Effector memory CD8-positive, alpha-beta T cell (primary cell): ENCODE results near the gene ZSWIM9.

Experiments used
- ATAC-seq: fragments of 150-1000 bp; cut with Tn5 transposase; replicated peaks from 2 replicates; pipeline ENCODE4 v1.10.0; 2021; ENCODE audit warnings: mild to moderate bottlenecking, moderate library complexity
- DNase-seq, 3 experiments: peaks; one replicate each; pipeline ENCODE4 v3.0.0; 2021
- H3K27ac Mint-ChIP-seq, 2 donors: one replicate each; pipeline ENCODE4 v1.8.0; 2022; ENCODE audit warnings: mild to moderate bottlenecking in 2 of 2, mixed read lengths in 2 of 2, moderate library complexity in 2 of 2
- H3K27me3 Mint-ChIP-seq, 2 donors: one replicate each; pipeline ENCODE4 v1.8.0; 2022; ENCODE audit warnings: mixed read lengths in 2 of 2
- H3K36me3 Mint-ChIP-seq: one replicate; pipeline ENCODE4 v1.8.0; 2022; ENCODE audit warnings: mild to moderate bottlenecking, moderate library complexity, mixed read lengths; ENCODE audit not compliant: insufficient read depth
- H3K4me1 Mint-ChIP-seq, 2 donors: one replicate each; pipeline ENCODE4 v1.8.0; 2022; ENCODE audit warnings: low read depth in 2 of 2, mixed read lengths in 2 of 2
- H3K4me3 Mint-ChIP-seq, 2 donors: one replicate each; pipeline ENCODE4 v1.8.0; 2022; ENCODE audit warnings: mild to moderate bottlenecking in 2 of 2, mixed read lengths in 2 of 2, moderate library complexity in 2 of 2
- H3K9me3 Mint-ChIP-seq, 2 donors: one replicate each; pipeline ENCODE4 v1.8.0; 2022; ENCODE audit warnings: mixed read lengths in 2 of 2
- total RNA-seq, 9 experiments: gene quantifications; one replicate each; lab custom pipeline; 2026; lab: John Stamatoyannopoulos, UW

Gene ZSWIM9
- total RNA-seq = 1.2 to 6.2 (median 4.7) reads per million in 9 experiments

DNA sequence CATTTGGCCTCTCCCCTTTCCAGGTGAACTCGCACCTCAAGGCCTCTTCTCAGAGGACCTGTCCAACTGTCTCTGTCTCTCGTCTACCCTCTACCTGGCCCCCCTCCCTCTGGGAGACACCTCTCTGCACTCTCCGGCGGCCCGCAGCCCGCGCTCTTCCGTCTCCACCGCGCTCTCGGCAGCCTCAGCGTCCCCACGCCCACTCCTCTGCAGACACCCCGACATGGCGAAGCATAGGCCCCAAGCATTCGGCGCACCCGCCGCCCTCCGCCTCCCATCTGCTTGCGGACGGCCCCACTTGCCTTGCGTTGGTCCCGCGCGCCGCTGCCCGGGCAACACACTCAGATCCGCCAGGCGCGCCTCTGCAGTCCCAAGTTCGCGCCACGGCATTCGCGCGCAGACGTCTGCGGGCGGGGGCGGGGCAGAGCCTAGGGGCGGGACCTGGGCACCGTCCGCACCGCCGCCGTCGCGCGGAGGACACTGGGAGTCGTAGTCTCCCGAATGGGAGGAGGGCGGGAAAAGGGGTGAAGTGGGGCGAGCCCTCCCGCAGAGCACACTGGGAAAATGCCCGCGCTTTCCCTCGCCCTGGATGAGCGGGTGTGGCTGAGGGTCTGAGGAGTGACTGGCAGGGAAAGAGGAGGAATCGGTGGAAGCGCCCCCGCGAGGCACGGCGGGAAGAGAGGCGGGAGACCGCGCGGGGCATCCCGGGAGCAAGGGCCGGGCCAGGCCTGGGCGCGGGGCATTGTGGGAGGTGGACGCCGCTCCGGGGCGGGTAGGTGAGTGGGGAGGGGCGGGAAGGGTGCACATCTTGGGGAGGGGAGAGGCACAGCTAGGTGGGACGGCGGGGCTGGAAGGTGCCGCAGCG lies at the start of gene ZSWIM9, which contains the start of gene LIG1:
ZSWIM9 (plus strand) TSS at position 742 of the 865 bp plus-strand sequence. CDS start 1,123 bp downstream, outside the sequence.
LIG1 (minus strand) TSS at position 406 of the 865 bp plus-strand sequence. CDS start 4,778 bp downstream, outside the sequence.
- DNase-seq (peak; percentile 85 to 91 (median 88)), ATAC-seq (peak; percentile 87)
- H3K36me3 Mint-ChIP-seq = peaks cover 24% of the 10 kb centered on the region
- peak within 1 kb of the TSS; percentile 84 to 93 for H3K27ac Mint-ChIP-seq
- H3K27me3 Mint-ChIP-seq = no peaks in the 10 kb centered on the region
- peaks cover 19 to 24% of the 10 kb centered on the region in 2 donors for H3K4me1 Mint-ChIP-seq
- H3K4me3 Mint-ChIP-seq = peak within 1 kb of the TSS; percentile 89 to 92
- no peaks in the 10 kb centered on the region for H3K9me3 Mint-ChIP-seq

GRCh38 chr19:48121066-48121465 lies 49.4 kb upstream of the ZSWIM9 start:
- H3K4me3 Mint-ChIP-seq = no peak overlapping the region
- no peak for DNase-seq
- H3K36me3 Mint-ChIP-seq = peaks cover 15% of the 10 kb centered on the region
- no peak overlapping the region for H3K27ac Mint-ChIP-seq
- H3K27me3 Mint-ChIP-seq = no peaks in the 10 kb centered on the region
- no peaks in the 10 kb centered on the region for H3K9me3 Mint-ChIP-seq
- ATAC-seq = no peak
- peaks cover 5 to 7% of the 10 kb centered on the region in 2 donors for H3K4me1 Mint-ChIP-seq

- H3K4me3 Mint-ChIP-seq = no peak overlapping the region
- H3K36me3 Mint-ChIP-seq = peaks cover 15% of the 10 kb centered on the region
- H3K27ac Mint-ChIP-seq = peak overlapping the region in 1 of 2 donors; percentile 29
- ATAC-seq = no peak
- H3K27me3 Mint-ChIP-seq = no peaks in the 10 kb centered on the region
- peaks cover 5 to 7% of the 10 kb centered on the region in 2 donors for H3K4me1 Mint-ChIP-seq
- no peak for DNase-seq
- no peaks in the 10 kb centered on the region for H3K9me3 Mint-ChIP-seq
Measured at GRCh38 chr19:48121909-48122371, 48.5 kb upstream of the ZSWIM9 start.

DNA sequence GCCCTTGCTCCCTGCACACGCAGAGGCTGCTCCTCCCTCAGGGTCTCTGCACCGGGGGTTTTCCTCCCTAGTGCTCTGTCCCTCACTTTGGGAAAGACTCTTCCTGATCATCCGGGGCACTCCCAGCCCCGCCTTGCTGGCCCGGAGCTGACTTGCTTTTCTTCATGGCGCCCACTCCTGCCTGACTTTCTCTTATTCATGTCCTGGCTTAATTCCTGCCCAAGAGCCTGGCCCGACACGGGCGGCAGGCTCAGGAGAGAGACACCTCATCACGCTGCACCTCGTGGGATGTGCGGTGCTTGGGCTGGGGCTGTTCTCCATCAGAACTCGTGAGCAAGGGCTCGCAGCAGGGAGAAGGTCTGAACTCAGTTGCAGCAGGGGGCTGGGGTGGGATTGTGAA lies 48.1 kb upstream of the ZSWIM9 start:
- Mint-ChIP-seq H3K4me3 (no peak overlapping the region), H3K27ac (no peak overlapping the region), H3K9me3 (no peaks in the 10 kb centered on the region), H3K27me3 (no peaks in the 10 kb centered on the region), H3K4me1 (peaks cover 5 to 7% of the 10 kb centered on the region in 2 donors), H3K36me3 (peaks cover 17% of the 10 kb centered on the region)
- ATAC-seq (no peak), DNase-seq (no peak)

DNA sequence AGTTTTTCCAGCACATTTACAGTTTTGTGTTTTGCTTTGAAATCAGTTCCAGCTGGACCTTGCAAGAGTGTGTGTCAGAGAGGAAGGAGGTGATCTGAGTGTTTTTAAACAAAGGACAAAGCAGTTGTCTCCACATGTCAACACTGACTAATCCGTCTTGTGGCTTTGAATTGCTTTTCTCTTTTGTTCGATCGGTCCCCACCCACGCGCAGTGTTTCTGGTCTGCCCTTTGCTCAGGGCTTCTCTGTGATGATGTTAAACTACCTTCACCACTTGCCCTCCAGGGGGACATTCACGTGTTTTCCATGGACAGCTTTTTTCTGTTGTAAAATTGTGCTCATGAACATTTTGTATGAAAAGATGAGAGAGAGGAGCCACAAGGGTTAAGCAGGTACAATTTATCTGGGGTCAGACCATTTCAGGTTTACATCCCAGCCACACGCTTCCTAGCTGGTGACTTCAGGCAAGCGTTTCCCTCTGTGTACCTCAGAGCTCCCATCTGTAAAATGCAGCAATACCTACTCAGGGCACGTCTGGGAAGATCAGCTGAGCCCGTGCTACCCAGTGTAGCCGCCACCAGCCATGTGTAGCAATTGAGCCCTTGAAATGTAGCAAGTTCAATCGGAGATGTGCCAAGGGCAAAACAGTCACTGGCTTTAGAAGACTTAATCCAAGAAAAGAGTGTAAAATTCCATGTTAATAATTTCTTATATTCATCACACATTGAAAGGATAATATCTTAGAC lies 46.4 kb upstream of the ZSWIM9 start:
- DNase-seq = no peak
- no peak for ATAC-seq
- Mint-ChIP-seq H3K27me3 (no peaks in the 10 kb centered on the region), H3K36me3 (peaks cover 19% of the 10 kb centered on the region), H3K4me1 (no peaks in the 10 kb centered on the region), H3K4me3 (no peak overlapping the region), H3K27ac (peak overlapping the region in 1 of 2 donors; percentile 20), H3K9me3 (peaks cover 0 to 2% of the 10 kb centered on the region in 2 donors)

- DNase-seq (no peak), ATAC-seq (no peak)
- Mint-ChIP-seq H3K27ac (no peak overlapping the region), H3K4me3 (no peak overlapping the region), H3K9me3 (peaks cover 0 to 2% of the 10 kb centered on the region in 2 donors), H3K27me3 (no peaks in the 10 kb centered on the region), H3K36me3 (peaks cover 41% of the 10 kb centered on the region), H3K4me1 (no peaks in the 10 kb centered on the region)
Measured at GRCh38 chr19:48127561-48127960, 42.9 kb upstream of the ZSWIM9 start.

DNA sequence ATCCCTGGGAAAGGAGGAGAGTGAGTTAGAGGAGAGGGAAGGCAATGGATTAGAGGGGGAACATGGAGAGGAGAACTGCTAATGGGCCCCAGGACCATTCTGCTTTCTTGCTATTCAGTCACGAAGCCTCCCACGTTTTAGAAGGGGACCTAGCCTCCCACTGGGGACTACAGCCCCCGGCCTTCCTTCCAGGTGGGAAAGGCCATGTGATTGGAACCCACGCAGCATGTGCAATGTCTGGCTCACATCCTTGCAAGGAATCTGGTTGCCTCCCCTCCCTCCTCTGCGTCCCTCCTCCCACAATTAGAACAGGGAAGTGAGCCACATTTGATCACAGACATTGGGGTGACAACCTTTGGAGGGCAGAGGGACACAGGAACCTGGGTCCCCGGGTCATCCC lies 37.4 kb upstream of the ZSWIM9 start:
- no peak for ATAC-seq
- no peaks in the 10 kb centered on the region for H3K9me3 Mint-ChIP-seq
- no peaks in the 10 kb centered on the region for H3K27me3 Mint-ChIP-seq
- DNase-seq = no peak
- peaks cover 26% of the 10 kb centered on the region for H3K36me3 Mint-ChIP-seq
- peaks cover 0 to 3% of the 10 kb centered on the region in 2 donors for H3K4me1 Mint-ChIP-seq
- peak overlapping the region in 1 of 2 donors; percentile 65 for H3K27ac Mint-ChIP-seq
- H3K4me3 Mint-ChIP-seq = no peak overlapping the region

DNA sequence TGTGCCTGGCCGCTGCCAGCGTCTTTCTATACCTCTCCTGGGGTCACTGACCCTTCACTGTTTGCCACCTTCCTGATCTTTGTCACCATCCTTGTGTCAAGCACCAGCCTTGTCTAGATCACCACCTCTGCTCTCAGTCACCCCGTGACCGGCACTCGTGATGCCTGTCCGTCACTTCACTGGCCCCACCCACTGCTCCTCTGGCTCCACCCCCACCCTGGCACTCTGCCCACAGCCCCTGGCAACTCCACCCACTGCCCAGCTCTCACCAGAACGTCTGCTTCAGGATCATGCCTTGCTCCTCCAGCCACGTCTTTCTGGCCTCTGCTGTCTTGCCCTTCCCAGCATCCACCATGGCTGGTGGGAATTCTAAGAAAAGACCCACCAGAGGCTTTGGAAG lies 35.1 kb upstream of the ZSWIM9 start:
- Mint-ChIP-seq H3K27ac (no peak overlapping the region), H3K4me1 (peaks cover 0 to 7% of the 10 kb centered on the region in 2 donors), H3K36me3 (peaks cover 17% of the 10 kb centered on the region), H3K9me3 (no peaks in the 10 kb centered on the region), H3K27me3 (no peaks in the 10 kb centered on the region), H3K4me3 (no peak overlapping the region)
- no peak for ATAC-seq
- no peak for DNase-seq

- Mint-ChIP-seq H3K36me3 (peaks cover 14% of the 10 kb centered on the region), H3K27me3 (no peaks in the 10 kb centered on the region), H3K4me3 (no peak overlapping the region), H3K27ac (no peak overlapping the region), H3K9me3 (no peaks in the 10 kb centered on the region), H3K4me1 (peaks cover 0 to 7% of the 10 kb centered on the region in 2 donors)
- ATAC-seq (no peak), DNase-seq (no peak)
Measured at GRCh38 chr19:48136547-48136946, 33.9 kb upstream of the ZSWIM9 start.

DNA sequence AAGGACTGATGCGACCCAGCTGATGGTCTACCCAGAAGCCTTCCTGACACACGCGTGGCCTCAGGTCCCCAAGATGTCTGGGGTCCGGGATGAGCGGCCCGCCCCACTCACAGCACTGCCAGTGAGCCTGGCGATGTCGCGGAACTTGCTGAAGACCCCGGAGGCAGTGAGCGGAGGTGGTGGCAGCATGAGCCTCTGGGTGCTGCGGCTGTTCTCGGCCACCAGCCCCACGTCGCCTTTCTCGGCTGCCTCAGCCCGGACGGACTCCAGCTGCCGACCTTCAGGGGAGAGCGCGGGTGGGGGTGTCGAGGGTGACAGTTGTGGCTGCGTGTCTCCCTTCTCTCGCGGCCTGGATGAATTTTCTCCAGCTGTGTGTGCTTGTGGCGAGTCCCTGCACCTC lies 33.1 kb upstream of the ZSWIM9 start:
- H3K27me3 Mint-ChIP-seq = no peaks in the 10 kb centered on the region
- ATAC-seq (no peak), DNase-seq (no peak)
- H3K9me3 Mint-ChIP-seq = no peaks in the 10 kb centered on the region
- peaks cover 0 to 7% of the 10 kb centered on the region in 2 donors for H3K4me1 Mint-ChIP-seq
- peak overlapping the region in 1 of 2 donors; percentile 28 for H3K27ac Mint-ChIP-seq
- H3K36me3 Mint-ChIP-seq = peaks cover 13% of the 10 kb centered on the region
- no peak overlapping the region for H3K4me3 Mint-ChIP-seq

- peaks cover 19% of the 10 kb centered on the region for H3K36me3 Mint-ChIP-seq
- H3K4me3 Mint-ChIP-seq = no peak overlapping the region
- ATAC-seq (no peak), DNase-seq (no peak)
- H3K9me3 Mint-ChIP-seq = no peaks in the 10 kb centered on the region
- H3K27me3 Mint-ChIP-seq = no peaks in the 10 kb centered on the region
- peaks cover 0 to 7% of the 10 kb centered on the region in 2 donors for H3K4me1 Mint-ChIP-seq
- peak overlapping the region in 1 of 2 donors; percentile 81 for H3K27ac Mint-ChIP-seq
Measured at GRCh38 chr19:48139053-48139452, 31.4 kb upstream of the ZSWIM9 start.

DNA sequence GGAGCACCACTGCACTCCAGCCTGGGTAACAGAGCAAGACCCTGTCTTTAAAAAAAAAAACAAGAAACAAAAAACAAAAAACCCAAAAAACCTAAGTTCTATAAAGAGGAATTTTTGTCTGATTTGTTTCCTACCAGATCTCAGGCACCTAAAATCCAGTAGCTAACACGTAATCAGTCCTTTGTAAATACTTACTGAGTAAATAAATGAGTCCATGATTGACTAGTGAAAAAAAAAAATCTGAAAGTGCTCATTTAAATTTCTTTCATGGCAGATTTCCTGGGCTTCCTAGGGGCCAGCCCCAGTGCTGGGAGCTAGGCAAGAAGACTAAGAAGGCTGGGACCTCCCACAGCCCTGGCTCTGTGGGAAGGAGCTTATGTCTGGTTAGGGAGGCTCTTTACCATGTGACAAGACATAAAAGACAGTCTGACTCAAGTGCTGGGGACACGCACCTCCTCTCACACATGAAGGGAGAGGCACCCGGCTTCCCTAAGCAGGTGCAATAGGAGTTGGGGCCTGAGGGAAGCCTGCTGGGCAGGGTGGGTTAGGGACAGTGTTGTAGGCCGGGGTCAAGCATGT lies 22.8 kb upstream of the ZSWIM9 start:
- no peak overlapping the region for H3K4me3 Mint-ChIP-seq
- H3K4me1 Mint-ChIP-seq = peaks cover 0 to 4% of the 10 kb centered on the region in 2 donors
- H3K9me3 Mint-ChIP-seq = no peaks in the 10 kb centered on the region
- DNase-seq (no peak), ATAC-seq (no peak)
- H3K27me3 Mint-ChIP-seq = no peaks in the 10 kb centered on the region
- peaks cover 43% of the 10 kb centered on the region for H3K36me3 Mint-ChIP-seq
- peak overlapping the region in 1 of 2 donors; percentile 26 for H3K27ac Mint-ChIP-seq

DNA sequence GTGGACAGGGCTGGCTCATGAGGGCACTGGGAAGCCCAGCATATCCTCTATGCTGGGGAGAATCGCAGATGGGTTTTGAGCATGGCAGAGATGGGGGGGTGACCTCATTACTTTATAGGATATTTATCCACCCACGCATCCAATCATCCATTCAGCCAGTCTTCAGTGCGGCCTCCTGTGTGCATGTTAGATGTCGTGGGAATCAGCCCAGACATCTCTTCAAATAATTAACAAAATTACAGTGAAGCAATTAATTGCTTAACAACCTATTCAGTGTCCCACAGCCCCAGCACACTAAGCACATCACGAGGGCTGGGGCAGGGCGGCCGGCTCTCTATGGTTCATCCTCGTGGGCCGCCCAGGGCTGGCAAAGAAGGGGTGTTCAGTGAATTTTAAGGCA lies 21.9 kb upstream of the ZSWIM9 start:
- ATAC-seq (no peak), DNase-seq (no peak)
- peak overlapping the region in 1 of 2 donors; percentile 26 for H3K27ac Mint-ChIP-seq
- no peaks in the 10 kb centered on the region for H3K27me3 Mint-ChIP-seq
- peaks cover 0 to 5% of the 10 kb centered on the region in 2 donors for H3K4me1 Mint-ChIP-seq
- H3K4me3 Mint-ChIP-seq = no peak overlapping the region
- no peaks in the 10 kb centered on the region for H3K9me3 Mint-ChIP-seq
- H3K36me3 Mint-ChIP-seq = peaks cover 39% of the 10 kb centered on the region
